ENCODE results near the gene NFIA. TPM values are rescaled to one million over a fixed set of nuclear protein-coding genes. Genes with fewer than 3 reads are reported as not detected.

Gene NFIA
- total and polyA plus RNA-seq, 12 donors: 11.2 to 117 (median 92.5) TPM

DNA sequence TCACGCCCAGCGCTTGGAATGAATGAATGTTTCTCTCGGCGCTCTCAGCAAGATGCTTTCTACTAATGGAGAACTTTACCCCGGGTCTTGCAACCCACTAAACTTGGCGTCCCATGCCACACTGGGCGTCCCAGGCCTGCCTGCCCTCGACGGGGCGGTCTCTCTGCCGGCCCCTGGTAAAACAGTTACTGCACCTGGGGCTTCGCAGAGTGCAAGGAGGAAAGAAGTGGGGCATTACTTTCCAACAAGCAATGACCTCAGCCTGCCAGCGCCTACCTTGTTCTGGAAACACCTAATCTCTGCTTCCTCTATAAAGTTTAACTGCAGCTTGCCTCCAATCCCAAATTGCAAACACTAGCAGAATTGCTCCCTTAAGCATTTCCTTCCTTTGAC lies 27.8 kb upstream of the NFIA start:
- intact Hi-C loops (cut with DNase I): loop anchor here in 9 of 10 donors (2.0 to 10.0 kb wide), 18 partner anchors 24 to 798 kb away; no protein-coding TSS in a partner anchor
- WGBS, 2 donors: 77 to 83% methylated on average over 13 of the region's 13 CpGs
- Histone ChIP-seq H3K36me3 (no peaks in the 10 kb centered on the region), H3K4me3 (peak overlapping the region in 5 of 10 donors; percentile 53 to 73 (median 60)), H3K9me3 (no peaks in the 10 kb centered on the region), H3K4me1 (peaks cover 7 to 69% (median 47%) of the 10 kb centered on the region in 9 donors), H3K27ac (peak overlapping the region; percentile 92 to 100 (median 98)), H3K27me3 (peaks cover 0 to 40% (median 0%) of the 10 kb centered on the region in 7 donors)
- DNase-seq (no peak), ATAC-seq (no peak)
- TF ChIP-seq, protein P1, sequence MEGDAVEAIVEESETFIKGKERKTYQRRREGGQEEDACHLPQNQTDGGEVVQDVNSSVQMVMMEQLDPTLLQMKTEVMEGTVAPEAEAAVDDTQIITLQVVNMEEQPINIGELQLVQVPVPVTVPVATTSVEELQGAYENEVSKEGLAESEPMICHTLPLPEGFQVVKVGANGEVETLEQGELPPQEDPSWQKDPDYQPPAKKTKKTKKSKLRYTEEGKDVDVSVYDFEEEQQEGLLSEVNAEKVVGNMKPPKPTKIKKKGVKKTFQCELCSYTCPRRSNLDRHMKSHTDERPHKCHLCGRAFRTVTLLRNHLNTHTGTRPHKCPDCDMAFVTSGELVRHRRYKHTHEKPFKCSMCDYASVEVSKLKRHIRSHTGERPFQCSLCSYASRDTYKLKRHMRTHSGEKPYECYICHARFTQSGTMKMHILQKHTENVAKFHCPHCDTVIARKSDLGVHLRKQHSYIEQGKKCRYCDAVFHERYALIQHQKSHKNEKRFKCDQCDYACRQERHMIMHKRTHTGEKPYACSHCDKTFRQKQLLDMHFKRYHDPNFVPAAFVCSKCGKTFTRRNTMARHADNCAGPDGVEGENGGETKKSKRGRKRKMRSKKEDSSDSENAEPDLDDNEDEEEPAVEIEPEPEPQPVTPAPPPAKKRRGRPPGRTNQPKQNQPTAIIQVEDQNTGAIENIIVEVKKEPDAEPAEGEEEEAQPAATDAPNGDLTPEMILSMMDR (IDR thresholded peaks at IDR 0.05): no peak

DNA sequence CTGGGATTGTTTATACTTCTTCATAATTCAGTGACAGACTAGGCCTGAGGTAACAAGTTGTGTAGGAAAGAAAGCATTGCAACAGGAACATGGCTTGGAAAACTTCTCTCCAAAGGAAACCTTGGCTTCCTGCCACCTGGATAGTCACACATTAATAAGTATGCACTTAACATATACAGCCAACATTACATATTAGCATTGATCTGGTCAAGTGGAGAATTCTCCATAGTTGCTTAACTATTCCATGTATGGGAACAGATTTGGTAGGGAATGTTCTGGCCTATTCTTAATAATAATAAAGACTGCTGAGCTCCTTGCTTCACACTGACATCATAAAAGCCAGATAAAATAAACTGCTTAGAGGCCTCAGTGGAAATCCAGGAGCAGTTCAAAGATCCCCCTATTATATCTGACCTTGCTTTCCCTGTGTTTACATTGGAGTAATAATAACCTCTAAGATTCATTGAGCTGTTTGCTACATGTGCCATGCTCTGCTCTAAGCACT lies 27.2 kb upstream of the NFIA start:
- Histone ChIP-seq H3K36me3 (no peaks in the 10 kb centered on the region), H3K4me1 (peaks cover 6 to 66% (median 45%) of the 10 kb centered on the region in 9 donors), H3K9me3 (no peaks in the 10 kb centered on the region), H3K4me3 (no peak overlapping the region), H3K27ac (peak overlapping the region in 9 of 10 donors; percentile 92 to 100 (median 98)), H3K27me3 (peaks cover 0 to 40% (median 0%) of the 10 kb centered on the region in 7 donors)
- DNase-seq (no peak), ATAC-seq (no peak)
- intact Hi-C loops (cut with DNase I): loop anchor here in 7 of 10 donors (2.0 to 10.0 kb wide), 10 partner anchors 24 to 590 kb away; no protein-coding TSS in a partner anchor
- TF ChIP-seq, protein P1 (IDR thresholded peaks at IDR 0.05): no peak

GRCh38 chr1:61056196-61056572 lies 26.2 kb upstream of the NFIA start:
- Histone ChIP-seq H3K27ac (peak overlapping the region; percentile 79 to 100 (median 93)), H3K9me3 (no peaks in the 10 kb centered on the region), H3K27me3 (peaks cover 0 to 33% (median 0%) of the 10 kb centered on the region in 7 donors), H3K36me3 (no peaks in the 10 kb centered on the region), H3K4me1 (peaks cover 6 to 63% (median 45%) of the 10 kb centered on the region in 9 donors), H3K4me3 (peak overlapping the region; percentile 60 to 86 (median 72))
- ATAC-seq: no peak
- intact Hi-C loops (cut with DNase I): loop anchor here in 8 of 10 donors (1.0 to 10.0 kb wide), 11 partner anchors 21 to 589 kb away; no protein-coding TSS in a partner anchor
- no peak for DNase-seq
- 47 to 65% methylated on average over 2 of the region's 2 CpGs for WGBS, 2 donors
- TF ChIP-seq, protein P1 (IDR thresholded peaks at IDR 0.05): no peak

DNA sequence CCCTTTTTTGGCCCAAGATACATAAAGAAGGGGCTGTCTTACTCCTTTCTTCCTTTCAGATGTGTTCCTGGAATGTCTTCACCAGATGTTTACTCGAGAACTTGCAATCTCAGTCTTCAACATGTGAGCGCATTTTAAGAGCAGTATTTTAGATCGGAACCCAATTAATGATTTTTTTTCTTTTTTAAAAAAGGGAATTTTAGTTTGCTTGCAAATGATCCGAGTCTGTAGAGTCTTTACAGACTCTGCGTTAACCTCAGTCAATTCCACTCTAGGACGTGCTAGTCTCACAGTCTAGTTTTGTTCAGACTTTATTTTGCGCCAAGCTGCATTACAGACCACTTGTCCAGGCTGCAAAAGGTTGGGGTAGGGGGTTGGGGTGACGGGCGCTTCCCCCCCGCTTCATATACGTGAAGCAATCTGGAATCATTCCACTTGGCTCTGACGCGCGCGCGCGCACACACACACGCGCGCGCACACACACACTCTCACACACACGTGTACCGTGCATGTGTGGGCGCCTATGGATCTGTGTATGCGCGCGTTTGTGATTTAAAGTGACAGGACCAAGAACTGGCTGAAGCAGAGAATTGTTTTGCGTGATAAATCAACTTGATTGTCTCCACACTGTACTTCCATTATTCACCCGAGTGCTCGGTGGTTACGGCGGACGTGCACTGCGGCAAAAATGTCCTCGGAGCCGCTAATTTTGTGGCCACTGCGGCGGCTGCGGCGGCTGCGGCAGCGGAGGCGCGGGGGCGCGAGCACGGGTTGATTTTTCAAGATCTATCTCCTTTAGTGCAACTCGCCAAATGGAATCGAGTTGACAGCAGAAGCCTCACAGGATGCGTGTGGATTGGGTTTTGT lies 25.6 kb upstream of the NFIA start:
- Histone ChIP-seq H3K4me1 (peaks cover 6 to 57% (median 45%) of the 10 kb centered on the region in 9 donors), H3K36me3 (no peaks in the 10 kb centered on the region), H3K9me3 (no peaks in the 10 kb centered on the region), H3K27ac (peak overlapping the region; percentile 76 to 100 (median 88)), H3K27me3 (peaks cover 0 to 29% (median 0%) of the 10 kb centered on the region in 7 donors), H3K4me3 (peak overlapping the region; percentile 60 to 86 (median 72))
- peak; percentile 55 to 60 for DNase-seq
- intact Hi-C loops (cut with DNase I): loop anchor here in 8 of 10 donors (1.0 to 10.0 kb wide), 12 partner anchors 20 to 588 kb away; no protein-coding TSS in a partner anchor
- ATAC-seq: peak; percentile 40 to 71 (median 58)
- TF ChIP-seq, protein P1 (IDR thresholded peaks at IDR 0.05): no peak
- 2% methylated on average over 50 of the region's 50 CpGs for WGBS, 2 donors
